HG02885 (cell line): Measurements from ENCODE around the gene BICD2.

Source experiments
- ATAC-seq: cut with Tn5 transposase; IDR thresholded peaks from one replicate; pipeline ENCODE4 v1.9.1; 2021; ENCODE audit warnings: mild to moderate bottlenecking; ENCODE audit not compliant: unreplicated experiment, poor library complexity

Gene BICD2

DNA sequence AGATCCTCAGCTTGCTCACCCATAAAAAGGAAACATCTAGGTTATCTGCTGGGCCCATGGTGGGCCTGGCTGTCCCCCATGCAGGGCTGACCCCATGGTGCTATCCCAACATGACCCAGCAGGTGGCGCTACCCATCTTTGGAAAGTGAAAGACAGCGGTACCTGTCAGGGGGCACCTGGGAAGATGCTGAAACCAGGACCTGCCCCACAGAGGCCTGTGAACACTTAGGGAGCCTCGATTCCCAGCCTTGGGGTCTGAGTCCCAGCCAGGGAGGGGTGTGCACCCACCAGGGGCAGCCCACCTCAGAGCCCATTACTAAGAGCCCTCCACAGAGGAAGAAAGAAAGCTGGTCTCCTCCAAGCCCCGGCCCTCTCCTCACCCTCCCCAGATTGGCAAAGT is 48.1 kb downstream of the BICD2 start:
- peak; percentile 44 for ATAC-seq

DNA sequence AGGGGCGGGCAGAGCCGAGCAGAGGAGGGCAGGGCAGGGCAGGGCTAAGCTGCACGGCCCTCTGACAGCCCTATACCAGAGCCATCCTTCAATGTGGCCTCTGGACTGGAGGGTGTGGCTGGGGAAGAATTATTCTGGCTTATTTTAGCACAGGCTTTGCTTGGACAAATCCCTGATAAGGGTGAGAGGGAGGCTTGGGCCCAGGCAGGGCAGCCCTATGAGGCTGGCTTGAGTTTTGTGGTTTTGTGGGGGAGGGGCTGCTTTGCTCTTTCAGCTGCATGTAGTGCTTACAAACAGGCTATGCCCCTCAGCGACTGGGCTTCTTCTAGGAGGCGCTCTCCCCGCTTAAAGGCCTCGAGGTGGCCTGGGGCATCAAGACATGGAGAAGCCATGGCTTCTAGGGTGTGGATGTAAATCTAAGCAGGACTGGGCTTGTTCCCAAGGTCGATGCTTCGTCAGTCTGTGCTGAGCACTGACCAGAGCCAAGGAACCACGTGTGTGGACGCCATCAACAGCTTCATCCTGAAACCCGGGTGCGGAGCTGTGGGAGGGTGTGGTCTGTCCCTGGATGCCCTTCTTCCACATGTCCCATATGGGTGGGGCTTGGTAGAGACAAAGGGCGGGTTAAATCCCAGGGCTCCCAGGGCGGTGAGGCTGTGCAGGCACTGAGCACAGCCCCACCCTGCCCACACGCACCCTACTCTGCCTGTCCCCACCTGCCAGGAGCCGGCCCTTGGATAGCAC is 49.0 kb downstream of the BICD2 start:
- no peak for ATAC-seq

DNA sequence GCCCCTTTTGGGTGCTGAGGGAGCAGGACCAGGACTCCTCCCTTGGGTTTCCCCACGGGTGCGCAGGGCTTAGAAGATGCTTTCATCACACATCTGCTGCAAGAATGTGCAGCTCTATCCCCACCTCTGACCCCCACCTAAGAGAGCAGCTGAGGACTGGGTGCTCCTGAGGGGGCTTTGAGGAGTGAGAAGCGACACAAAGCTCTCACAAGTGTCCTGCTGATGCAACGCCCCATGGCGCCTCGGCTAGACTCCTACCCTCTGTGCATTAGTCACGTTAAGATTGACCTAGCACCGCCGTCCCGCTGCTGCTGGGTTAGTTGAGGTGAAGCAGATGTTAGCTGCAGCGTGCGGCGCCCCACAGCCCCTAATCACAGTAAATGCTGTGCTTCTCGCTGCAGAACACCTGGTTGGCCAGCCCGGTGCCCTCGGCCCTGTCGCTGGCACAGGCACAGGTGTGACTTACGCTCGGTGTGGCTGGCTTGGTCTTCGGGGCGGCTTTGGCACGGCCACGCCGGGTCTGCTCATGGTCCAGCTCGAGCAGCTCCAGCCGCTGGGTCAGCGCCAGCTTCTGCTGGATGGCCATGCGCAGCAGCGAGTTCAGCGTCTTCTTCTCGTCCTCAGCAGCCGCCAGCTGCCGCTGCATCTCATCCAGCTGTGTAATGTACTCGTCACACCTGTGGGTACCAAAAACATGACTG is 49.7 kb downstream of the BICD2 start:
- ATAC-seq, result no peak

DNA sequence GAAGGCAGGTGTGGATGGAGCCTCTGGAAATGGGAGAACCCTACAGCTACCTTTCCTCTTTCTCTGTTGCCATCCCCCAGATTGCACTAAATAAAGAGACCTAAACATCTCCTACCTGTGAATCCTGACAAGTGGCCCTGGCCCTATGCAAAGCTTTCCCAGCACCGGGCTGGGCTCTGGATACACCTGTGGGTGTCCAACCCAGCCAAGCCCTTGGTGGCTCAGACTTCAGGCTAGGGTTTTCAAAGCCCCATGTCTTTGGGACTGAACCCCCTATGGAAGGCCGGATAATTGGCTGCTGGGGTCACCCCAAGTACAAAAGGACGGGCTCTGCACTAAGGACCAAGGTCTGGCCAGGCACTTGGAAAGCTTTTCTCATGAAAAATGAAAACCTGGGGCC is 50.6 kb downstream of the BICD2 start:
- no peak for ATAC-seq

DNA sequence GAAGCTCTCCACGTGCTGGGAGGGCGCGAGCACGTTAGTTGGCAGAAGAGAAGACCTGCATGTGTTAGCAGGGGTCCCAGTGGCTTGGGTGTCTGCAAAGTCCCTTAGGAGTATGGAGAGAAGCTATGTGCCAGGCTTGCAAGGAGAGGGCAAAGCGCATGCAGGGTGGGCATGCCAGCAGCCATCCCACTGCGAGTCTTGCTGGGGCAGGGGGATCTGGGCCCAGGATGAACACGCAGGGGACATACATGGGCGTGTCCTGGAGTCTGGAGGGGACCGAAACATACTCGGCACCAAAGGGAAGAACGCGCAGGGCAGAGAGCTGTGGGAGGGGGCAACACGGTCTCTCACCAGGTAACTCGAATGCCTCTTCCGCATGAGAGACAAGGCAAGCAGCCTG is 51.1 kb downstream of the BICD2 start:
- no peak for ATAC-seq

DNA sequence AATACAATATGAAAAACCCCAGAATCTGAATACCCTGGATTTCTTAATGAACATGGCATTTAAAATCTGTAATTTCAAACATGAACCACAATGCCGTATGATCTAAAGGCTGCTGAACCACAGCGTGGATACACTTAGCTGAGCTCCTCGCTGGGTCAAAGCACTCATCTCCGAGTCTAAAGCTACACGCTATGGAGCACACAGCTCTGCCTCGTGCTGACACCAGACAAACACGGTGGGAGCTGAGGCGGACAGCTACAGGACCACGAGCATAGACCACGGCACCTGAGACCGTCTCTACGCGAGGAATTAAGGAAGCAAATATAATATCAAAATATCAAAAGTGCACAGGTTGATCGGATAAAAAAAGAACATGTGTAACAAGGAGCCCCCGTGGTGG is 51.9 kb downstream of the BICD2 start:
- ATAC-seq, result no peak

DNA sequence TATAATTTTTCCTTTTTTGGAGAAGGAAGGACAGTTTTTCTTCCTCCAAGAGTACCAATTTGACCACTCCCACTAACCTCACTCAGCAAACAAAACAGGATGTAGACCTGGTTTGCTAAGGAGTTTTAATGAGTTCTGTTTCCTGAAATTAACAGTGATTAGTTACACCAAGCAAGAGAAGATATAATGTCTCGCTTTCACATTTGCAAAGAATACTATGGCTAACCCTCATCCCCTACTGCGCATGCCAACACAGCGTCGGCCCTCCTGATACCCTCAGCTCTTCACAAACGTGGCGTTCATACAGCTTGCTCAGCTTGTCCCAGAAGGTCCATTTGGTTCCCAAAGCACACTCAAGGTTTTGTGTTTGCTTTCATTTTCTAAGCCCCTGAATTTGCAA is 52.8 kb downstream of the BICD2 start:
- ATAC-seq, result no peak

DNA sequence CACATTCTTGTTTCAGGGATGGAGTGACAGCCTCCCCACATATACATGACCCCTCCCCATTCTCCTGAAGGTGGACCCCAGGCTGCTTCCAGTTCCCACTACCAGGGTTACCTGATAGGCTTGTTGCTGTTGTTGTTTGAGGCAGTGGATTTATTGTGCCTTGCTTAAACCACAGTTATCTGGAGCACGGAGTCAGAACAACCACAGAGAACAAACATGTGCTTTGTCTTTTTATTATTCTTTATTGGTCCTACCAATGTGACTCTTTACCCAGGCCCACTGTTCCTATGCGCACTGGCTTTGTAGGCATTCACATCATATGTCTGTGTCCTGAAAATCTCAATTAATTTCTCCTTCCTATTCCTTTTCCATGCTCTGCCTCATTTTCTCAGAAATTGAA is 53.5 kb downstream of the BICD2 start:
- ATAC-seq, result no peak

DNA sequence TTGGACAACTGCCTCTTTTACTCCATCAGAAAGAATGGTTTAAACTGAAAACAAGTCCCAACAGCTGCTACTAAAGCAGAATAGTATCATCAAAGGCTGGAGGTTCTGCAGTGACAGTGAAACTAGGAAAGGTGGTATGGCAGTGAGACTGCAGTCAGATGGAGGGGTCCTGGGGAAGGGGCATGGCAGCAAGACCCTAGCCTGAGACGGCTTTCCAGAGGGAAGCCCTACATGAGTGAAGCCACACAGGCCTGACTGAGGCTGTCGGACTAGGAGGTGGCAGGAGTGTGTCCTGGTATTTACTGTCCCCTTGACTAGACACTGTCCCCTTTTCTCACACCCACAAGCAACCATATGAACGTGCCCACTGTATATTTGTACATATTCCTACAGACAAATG is 54.3 kb downstream of the BICD2 start:
- no peak for ATAC-seq

DNA sequence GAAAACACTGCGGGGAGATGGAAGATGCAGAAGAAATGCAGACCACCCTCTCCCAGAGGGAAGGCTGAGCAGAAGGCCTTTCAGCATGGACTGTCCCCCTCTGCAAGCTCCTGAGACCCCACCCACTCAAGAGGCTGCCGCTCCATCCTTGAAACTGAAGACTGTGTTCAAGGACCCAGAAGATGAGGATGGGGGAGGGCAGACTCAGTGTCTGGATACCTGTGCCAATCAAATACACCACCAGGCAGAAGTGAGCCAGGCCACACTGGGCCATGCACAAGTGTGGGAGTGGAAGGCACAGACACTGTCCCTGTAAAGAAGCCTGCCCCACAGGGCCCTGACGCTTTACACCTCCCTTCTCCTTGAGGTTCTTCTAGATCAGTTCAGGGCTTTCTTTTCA is 54.7 kb downstream of the BICD2 start:
- ATAC-seq, result no peak

DNA sequence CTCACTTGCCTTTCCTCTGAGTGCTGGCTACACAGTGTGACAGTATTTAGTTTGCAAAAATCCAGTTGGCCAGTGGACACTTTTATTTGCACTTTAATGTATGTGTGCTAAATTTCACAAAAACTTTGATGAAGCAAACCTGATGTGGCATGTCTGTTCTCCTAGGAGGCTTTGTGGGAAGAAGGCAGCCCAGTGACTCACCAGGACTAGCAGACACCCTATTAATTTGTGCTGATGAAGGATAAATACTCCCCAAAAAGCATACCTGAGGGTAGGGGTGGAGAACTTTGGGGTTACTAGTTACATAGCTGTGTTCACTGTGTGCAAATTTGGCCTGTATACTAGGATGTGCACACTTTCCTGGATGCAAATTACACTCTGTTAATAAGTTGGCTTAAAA is 55.4 kb downstream of the BICD2 start:
- no peak for ATAC-seq

DNA sequence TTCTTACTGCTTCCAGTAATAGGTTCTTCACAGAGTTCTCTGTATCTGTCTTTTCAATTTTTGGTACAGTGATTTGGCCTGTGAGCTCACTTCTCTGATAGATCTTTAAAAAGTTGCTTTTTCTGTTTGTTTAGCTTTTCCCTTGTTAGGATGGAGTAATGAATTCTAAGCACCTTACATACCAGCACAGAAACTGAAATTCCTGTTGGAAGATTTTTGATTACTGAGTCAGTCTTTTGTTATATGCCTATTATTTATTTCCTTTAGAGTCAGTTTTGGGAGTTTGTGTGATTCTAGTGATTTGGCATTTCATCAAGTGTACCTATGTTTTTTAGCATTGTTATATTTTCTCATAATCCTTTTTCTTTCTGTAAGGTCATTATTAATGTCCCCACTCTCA is 57.1 kb downstream of the BICD2 start:
- no peak for ATAC-seq

DNA sequence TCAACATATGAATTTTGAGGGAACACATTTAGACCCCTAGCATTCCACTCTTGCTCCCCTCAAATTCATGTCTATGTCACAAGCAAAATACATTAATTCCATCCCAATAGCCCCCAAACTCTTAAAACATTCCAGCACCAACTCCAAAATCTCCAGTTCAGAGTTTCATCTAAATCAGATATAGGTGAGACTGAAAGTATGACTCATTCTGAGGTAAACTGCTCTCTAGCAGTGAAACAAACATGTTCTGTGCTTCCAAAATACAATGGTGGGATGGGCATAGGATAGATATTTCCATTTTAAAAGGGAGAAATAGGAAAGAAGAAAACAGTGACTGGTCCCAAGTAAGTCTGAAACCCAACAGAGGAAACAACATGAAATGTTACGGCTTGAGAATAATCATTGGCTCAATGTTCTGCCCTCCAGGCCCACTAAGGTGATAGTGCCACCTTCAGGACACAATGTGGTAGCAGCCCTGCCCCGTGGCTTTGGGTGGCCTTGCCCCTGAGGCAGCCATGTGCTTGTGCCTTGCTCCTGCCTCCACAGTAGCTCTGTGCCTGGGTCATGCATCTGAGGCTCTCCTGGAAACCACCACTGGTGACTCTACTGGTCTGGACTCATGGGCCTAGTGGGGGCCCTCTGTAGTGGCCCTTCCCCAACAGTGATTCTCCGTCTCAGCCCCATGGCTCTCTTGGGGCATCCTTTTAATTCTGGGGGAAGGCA is 58.3 kb downstream of the BICD2 start:
- peak; percentile 59 for ATAC-seq

DNA sequence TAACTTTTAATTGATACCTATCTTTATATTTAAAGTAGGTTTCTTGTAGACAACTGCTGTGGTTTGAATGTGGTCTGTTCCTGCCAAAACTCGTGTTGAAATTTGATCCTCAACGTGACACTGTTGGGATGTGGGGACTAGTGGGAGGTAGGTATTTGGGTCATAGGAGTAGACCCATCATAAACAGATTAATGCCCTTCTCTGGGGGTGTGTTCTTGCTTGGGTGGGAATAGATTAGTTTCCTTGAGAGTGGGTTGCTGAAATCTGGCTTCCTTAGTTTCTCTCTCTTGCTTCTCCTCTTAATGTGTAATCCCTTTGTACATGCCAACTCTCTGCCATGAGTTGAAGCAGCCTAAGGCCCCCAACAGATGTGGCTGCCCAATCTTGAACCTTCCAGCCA is 60.1 kb downstream of the BICD2 start:
- ATAC-seq, result no peak

DNA sequence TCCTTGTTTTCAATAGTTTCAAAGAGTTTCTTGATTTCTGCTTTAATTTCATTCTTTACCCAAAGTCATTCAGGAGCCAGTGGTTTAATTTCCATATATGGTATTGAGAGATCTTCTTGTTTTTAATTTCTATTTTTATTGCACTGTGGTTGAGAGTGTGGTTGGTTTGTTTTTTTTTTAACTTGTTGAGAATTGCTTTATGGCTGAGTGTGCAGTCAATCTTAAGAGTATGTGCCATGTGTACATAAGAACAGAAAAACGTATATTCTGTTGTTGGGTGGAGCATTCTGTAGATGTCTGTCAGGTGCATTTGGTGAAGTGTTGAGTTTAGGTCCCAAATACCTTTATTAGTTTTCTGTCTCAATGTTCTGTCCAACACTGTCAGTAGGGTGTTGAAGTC is 68.0 kb downstream of the BICD2 start:
- no peak for ATAC-seq

DNA sequence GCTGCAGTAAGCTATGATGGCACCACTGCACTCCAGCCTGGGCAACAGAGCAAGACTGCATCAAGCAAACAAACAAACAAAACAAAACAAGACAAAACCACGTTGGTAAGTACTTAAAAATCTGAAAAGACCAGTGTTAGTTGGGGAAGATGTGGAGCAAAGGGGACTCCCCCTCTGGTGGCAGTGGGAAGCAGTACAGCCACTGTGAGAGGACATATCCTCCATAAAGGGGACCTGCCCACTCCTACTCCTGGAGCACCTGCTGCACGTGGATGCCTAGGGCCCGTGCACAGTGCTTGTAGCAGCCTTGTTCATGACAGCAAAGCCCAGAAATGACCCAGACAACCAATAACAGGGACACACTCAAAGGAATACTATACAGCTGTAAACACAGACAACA is 77.7 kb downstream of the BICD2 start:
- ATAC-seq, result no peak

DNA sequence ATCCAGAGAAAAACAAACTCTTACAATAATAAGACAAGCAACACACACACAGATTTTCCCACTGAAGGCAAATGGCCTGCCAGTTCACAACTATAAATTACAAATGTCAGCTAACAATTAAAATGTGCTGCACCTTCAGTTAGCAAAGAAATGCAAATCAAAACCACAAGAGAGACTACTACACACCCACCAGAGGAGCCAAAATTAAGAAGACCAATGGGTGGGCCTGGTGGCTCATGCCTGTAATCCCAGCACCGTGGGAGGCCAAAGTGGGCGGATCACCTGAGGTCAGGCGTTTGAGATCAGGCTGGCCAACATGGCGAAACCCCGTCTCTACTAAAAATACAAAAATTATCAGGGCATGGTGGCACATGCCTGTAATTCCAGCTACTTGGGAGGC is 79.6 kb downstream of the BICD2 start:
- ATAC-seq, result no peak

DNA sequence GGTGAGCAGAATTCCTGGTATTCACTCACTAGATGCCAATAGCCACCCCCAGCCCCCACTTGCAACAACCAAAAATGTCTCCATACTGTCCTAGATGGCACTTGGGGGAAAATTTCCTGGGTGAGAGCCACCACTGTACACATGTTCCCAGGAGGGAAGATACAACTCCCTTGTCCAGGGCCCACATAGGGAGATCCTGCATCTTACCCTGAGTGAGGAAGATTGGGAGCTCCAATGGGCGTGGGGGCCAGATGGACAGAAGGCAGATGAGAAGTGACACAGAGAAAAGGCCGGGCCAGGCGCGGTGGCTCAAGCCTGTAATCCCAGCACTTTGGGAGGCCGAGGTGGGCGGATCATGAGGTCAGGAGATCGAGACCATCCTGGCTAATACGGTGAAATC is 82.4 kb downstream of the BICD2 start:
- no peak for ATAC-seq

DNA sequence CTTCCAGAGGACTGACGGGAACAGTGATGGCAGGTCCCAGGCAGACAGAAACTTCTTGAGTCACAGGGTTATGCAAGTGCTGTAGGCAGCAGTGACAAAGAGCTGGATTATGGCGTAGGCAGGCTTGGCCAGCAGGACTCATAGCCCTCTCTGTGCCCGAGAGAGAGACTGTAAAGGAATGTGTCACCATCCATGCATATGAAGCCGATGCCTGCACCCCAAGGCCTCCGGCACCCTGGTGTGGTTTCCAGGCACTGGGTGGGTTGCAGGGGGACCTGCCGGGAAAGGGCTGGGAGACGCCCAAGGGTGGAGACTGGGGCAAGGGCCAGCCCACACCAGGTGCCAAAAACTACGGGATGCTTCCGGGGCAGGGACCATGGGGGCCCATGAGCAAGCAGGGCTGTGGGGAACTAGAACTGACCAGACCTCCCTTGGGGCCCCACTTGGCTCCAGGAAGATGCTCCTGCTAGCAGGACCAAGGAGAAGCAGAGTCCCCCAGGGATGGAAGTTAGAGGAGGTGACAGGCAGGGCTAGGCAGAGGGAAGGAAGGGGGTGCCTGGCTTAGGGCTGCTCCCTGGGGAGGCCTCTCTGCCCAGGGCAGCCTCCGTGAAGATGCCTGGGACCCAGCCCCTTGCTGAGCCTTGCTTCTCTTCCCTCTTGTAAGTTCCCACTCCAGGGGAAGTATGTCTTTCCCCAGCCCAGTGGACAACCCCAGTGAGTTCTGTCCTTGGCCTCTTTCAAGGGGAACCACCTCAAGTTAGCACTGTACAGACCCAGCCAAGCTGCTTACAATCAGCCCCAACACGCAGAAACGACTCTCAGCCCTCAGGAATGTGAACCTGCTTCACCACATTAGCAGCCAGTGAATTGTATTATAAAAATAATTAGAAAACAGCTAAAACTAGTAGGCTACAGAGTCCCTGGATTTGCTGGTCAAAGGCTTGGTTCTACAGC is 84.2 kb downstream of the BICD2 start:
- ATAC-seq, result no peak

DNA sequence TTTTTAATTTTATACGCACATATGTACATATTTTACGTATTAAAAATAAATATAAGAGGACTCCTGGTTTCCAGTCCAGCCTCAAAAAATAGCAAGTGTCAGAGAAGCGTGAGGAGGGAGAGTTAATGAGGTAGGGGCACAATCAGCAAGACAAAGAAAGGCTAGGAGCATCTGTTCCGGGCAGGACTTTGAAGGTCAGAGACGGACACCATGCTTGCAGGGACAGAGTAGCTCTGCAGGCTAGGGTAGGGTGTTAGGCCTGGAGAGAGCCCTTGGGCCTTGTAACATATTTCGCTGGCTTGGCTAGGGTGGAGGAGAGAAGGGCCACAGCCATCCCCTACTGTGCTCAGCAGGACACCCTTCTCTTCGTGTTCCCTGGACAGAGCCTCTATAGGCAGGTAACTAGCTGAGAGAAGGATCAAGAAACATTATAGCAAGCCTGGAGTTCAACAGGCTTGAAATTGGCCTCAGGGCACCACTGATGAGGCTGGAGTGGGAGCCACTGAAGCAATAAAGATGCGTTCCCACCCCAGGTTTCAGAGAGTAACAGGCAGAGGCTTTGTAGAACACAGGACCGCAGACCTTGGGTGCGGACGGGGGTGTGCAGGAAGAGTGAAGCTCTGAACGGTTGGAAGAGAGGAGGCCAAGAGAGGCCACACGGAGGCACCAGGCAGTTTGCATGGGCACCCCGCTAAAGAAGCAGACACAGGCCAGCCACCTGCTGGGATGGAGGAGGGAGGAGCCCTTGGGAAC is 85.0 kb downstream of the BICD2 start:
- ATAC-seq, result no peak
